ENCODE measurements around the gene WASHC4.
"Not testable (repeated sequence)": the region's sequence is repeated elsewhere in the genome, so short reads cannot be mapped to it uniquely, and the experiment has no call there.

The WASHC4 gene

GRCh38 chr12:105091476-105092206 is 15.9 kb upstream of the WASHC4 start:
- DNase-seq: no peak

- DNase-seq: no peak
Observed at GRCh38 chr12:105092336-105092735, 15.2 kb upstream of the WASHC4 start.

GRCh38 chr12:105095338-105095737 is 12.2 kb upstream of the WASHC4 start:
- not testable (repeated sequence) for DNase-seq

- DNase-seq: no peak
Observed at GRCh38 chr12:105099356-105099755, 8.2 kb upstream of the WASHC4 start.

GRCh38 chr12:105100207-105100985 is 7.1 kb upstream of the WASHC4 start:
- DNase-seq: no peak

GRCh38 chr12:105100998-105101397 is 6.5 kb upstream of the WASHC4 start:
- DNase-seq: no peak

- no peak for DNase-seq
Observed at GRCh38 chr12:105102673-105103072, 4.9 kb upstream of the WASHC4 start.

GRCh38 chr12:105104762-105105161 is 2.8 kb upstream of the WASHC4 start:
- DNase-seq: no peak

GRCh38 chr12:105106621-105107020 is 910 bp upstream of the WASHC4 start:
- no peak for DNase-seq

- no peak for DNase-seq
Observed at GRCh38 chr12:105107171-105107493, 399 bp upstream of the WASHC4 start.

GRCh38 chr12:105109465-105110212 is 2.1 kb downstream of the WASHC4 start:
- no peak for DNase-seq

- no peak for DNase-seq
Observed at GRCh38 chr12:105110851-105111250, 3.3 kb downstream of the WASHC4 start.

- DNase-seq: no peak
Observed at GRCh38 chr12:105113094-105113493, 5.6 kb downstream of the WASHC4 start.

GRCh38 chr12:105116969-105117368 is 9.4 kb downstream of the WASHC4 start:
- no peak for DNase-seq

GRCh38 chr12:105120551-105120950 is 13.0 kb downstream of the WASHC4 start:
- DNase-seq: no peak

- DNase-seq: no peak
Observed at GRCh38 chr12:105138248-105138647, 30.7 kb downstream of the WASHC4 start.

- DNase-seq: no peak
Observed at GRCh38 chr12:105141320-105141922, 33.9 kb downstream of the WASHC4 start.

GRCh38 chr12:105142259-105142658 is 34.7 kb downstream of the WASHC4 start:
- DNase-seq: no peak

- no peak for DNase-seq
Observed at GRCh38 chr12:105156260-105156659, 48.7 kb downstream of the WASHC4 start.

GRCh38 chr12:105157606-105158005 is 50.1 kb downstream of the WASHC4 start:
- DNase-seq: no peak

- DNase-seq: no peak
Observed at GRCh38 chr12:105158876-105159275, 51.3 kb downstream of the WASHC4 start.

GRCh38 chr12:105162174-105162573 is 54.6 kb downstream of the WASHC4 start:
- no peak for DNase-seq

GRCh38 chr12:105164068-105164467 is 56.5 kb downstream of the WASHC4 start:
- no peak for DNase-seq
